GM21447 (cell line): ENCODE data around the gene SIN3A.
"Not testable (repeated sequence)": the region's sequence is repeated elsewhere in the genome, so short reads cannot be mapped to it uniquely, and the experiment has no call there.

Experiments
- ATAC-seq: cut with Tn5 transposase; IDR thresholded peaks from one replicate; pipeline ENCODE4 v1.9.1; 2021; ENCODE audit not compliant: unreplicated experiment

The SIN3A gene

GRCh38 chr15:75338661-75339240 is 112.7 kb downstream of the SIN3A start:
- ATAC-seq = no peak

GRCh38 chr15:75335705-75336355 is 115.7 kb downstream of the SIN3A start, which contains the start of gene COMMD4:
COMMD4 (plus strand) TSS chr15:75336063; CDS start chr15:75336090, 27 bp downstream.
- peak; percentile 77 for ATAC-seq

GRCh38 chr15:75335313-75335704 is 116.2 kb downstream of the SIN3A start:
- no peak for ATAC-seq

GRCh38 chr15:75333654-75334419 is 117.7 kb downstream of the SIN3A start:
- ATAC-seq = not testable (repeated sequence)

- not testable (repeated sequence) for ATAC-seq
Observed at GRCh38 chr15:75332093-75332492, 119.4 kb downstream of the SIN3A start.

- no peak for ATAC-seq
Observed at GRCh38 chr15:75329571-75329970, 121.9 kb downstream of the SIN3A start.

GRCh38 chr15:75328493-75329314 is 122.8 kb downstream of the SIN3A start:
- no peak for ATAC-seq

GRCh38 chr15:75327491-75327890 is 124.0 kb downstream of the SIN3A start:
- no peak for ATAC-seq

- ATAC-seq = no peak
Observed at GRCh38 chr15:75327005-75327404, 124.5 kb downstream of the SIN3A start.

- ATAC-seq = no peak
Observed at GRCh38 chr15:75325922-75326321, 125.6 kb downstream of the SIN3A start.

- no peak for ATAC-seq
Observed at GRCh38 chr15:75321711-75322110, 129.8 kb downstream of the SIN3A start.
